HepG2 (cell line): ENCODE data around the gene SNX24. TPM values are rescaled to one million over a fixed set of nuclear protein-coding genes. Genes with fewer than 3 reads are reported as not detected.
A peak's percentile ranks its signal among the peaks of the same experiment; 100 is the strongest.

ENCODE experiments used
- ATM ChIP-seq: fragments of 450-650 bp; IDR thresholded peaks from 2 replicates; pipeline ENCODE4 v1.7.1; 2017; ENCODE audit warnings: mild to moderate bottlenecking, borderline replicate concordance
- ESRRA ChIP-seq: sonication (generic); formaldehyde crosslinking; IDR thresholded peaks from 2 replicates; pipeline ENCODE4 v1.5.1; 2020; ENCODE audit warnings: mild to moderate bottlenecking, low read depth, missing genetic modification reagents
- HIVEP1 ChIP-seq: sonication (generic); formaldehyde crosslinking; IDR thresholded peaks from 2 replicates; pipeline ENCODE4 v1.4.0; 2020; ENCODE audit warnings: mild to moderate bottlenecking, missing genetic modification reagents
- IRF9 ChIP-seq: sonication (generic); formaldehyde crosslinking; IDR thresholded peaks from 2 replicates; pipeline ENCODE4 v1.8.0; 2022; ENCODE audit warnings: missing genetic modification reagents, mild to moderate bottlenecking, borderline replicate concordance
- MEIS2 ChIP-seq: sonication (generic); formaldehyde crosslinking; IDR thresholded peaks from 2 replicates; pipeline ENCODE4 v1.9.0; 2021; ENCODE audit warnings: mild to moderate bottlenecking, missing genetic modification reagents
- MTA3 ChIP-seq: sonication (generic); formaldehyde crosslinking; IDR thresholded peaks from 2 replicates; pipeline ENCODE4 v1.4.0; 2020; ENCODE audit warnings: missing genetic modification reagents
- NR2C2 ChIP-seq: sonication (generic); formaldehyde crosslinking; IDR thresholded peaks from 2 replicates; pipeline ENCODE4 v1.4.0; 2020; ENCODE audit warnings: missing genetic modification reagents, mild to moderate bottlenecking, moderate library complexity, borderline replicate concordance
- NR2F2 ChIP-seq: IDR thresholded peaks from 2 replicates; pipeline ENCODE4 v1.6.1; 2012; ENCODE audit warnings: low read depth, inconsistent platforms, borderline replicate concordance
- SMAD1 ChIP-seq: sonication (generic); formaldehyde crosslinking; IDR thresholded peaks from 2 replicates; pipeline ENCODE4 v1.4.0; 2020; ENCODE audit warnings: missing genetic modification reagents, low read depth, mild to moderate bottlenecking, borderline replicate concordance
- ZNF180 ChIP-seq: sonication (generic); formaldehyde crosslinking; IDR thresholded peaks from 2 replicates; pipeline ENCODE4 v1.4.0; 2020; ENCODE audit warnings: low read depth, missing genetic modification reagents, borderline replicate concordance
- ZNF20 ChIP-seq: sonication (generic); formaldehyde crosslinking; IDR thresholded peaks from 2 replicates; pipeline ENCODE4 v1.4.0; 2020; ENCODE audit warnings: mild to moderate bottlenecking, moderate library complexity, missing genetic modification reagents
- ZNF224 ChIP-seq: sonication (generic); formaldehyde crosslinking; IDR thresholded peaks from 2 replicates; pipeline ENCODE4 v1.5.0; 2020; ENCODE audit warnings: mild to moderate bottlenecking, missing genetic modification reagents
- ZNF24 ChIP-seq: fragments of 450-650 bp; IDR thresholded peaks from 2 replicates; pipeline ENCODE4 v1.6.1; 2017; ENCODE audit warnings: antibody characterized with exemption, mild to moderate bottlenecking
- ZNF329 ChIP-seq: sonication (generic); formaldehyde crosslinking; IDR thresholded peaks from 2 replicates; pipeline ENCODE4 v1.9.0; 2021; ENCODE audit warnings: low read depth, mild to moderate bottlenecking, missing genetic modification reagents
- ZNF577 ChIP-seq: sonication (generic); formaldehyde crosslinking; IDR thresholded peaks from 2 replicates; pipeline ENCODE4 v1.4.0; 2020; ENCODE audit warnings: mild to moderate bottlenecking, low read depth, missing genetic modification reagents, borderline replicate concordance
- polyA plus RNA-seq, 8 experiments: library from polyadenylated mRNA; depleted of rRNA in 3 of 8; stranded (reverse) in 7 of 8; unstranded in 1 of 8; fragments of >200 nt; fragmentation: Illumina TruSeq in 4 of 8; extraction: Trizol in 4 of 8; gene quantifications; 2 replicates each; pipeline versions ENCODE4 v1.2.1 to v1.2.3, GENCODE V29; 2011 to 2016; ENCODE audit warnings: low read depth in 4 of 8, missing spikeins in 1 of 8, mixed read lengths in 1 of 8; ENCODE audit not compliant: insufficient read depth in 1 of 8
- total RNA-seq, 5 experiments: library from RNA; depleted of rRNA; stranded (reverse); fragments of >200 nt; fragmentation: Illumina TruSeq; extraction: Trizol; gene quantifications; 2 replicates each; pipeline ENCODE4 v1.2.3, GENCODE V29; 2016; ENCODE audit warnings: low read depth in 1 of 5
- TF ChIP-seq, protein P1 (sequence below): sonication (generic); formaldehyde crosslinking; IDR thresholded peaks from 2 replicates; pipeline ENCODE4 v1.5.0; 2020; ENCODE audit warnings: mild to moderate bottlenecking, missing genetic modification reagents, borderline replicate concordance
- TF ChIP-seq, protein P2 (sequence below): sonication (generic); formaldehyde crosslinking; IDR thresholded peaks from 2 replicates; pipeline ENCODE4 v1.4.0; 2020; ENCODE audit warnings: missing genetic modification reagents
- TF ChIP-seq, protein P3 (sequence below): sonication (generic); formaldehyde crosslinking; IDR thresholded peaks from 2 replicates; pipeline ENCODE4 v1.4.0; 2020; ENCODE audit warnings: mild to moderate bottlenecking, missing genetic modification reagents

The SNX24 gene
- total and polyA plus RNA-seq, 2 of the 13 experiments (the other 11 are each of a cell fraction or from before 2014, with no cell fraction given): 7.2 to 23.7 TPM

DNA sequence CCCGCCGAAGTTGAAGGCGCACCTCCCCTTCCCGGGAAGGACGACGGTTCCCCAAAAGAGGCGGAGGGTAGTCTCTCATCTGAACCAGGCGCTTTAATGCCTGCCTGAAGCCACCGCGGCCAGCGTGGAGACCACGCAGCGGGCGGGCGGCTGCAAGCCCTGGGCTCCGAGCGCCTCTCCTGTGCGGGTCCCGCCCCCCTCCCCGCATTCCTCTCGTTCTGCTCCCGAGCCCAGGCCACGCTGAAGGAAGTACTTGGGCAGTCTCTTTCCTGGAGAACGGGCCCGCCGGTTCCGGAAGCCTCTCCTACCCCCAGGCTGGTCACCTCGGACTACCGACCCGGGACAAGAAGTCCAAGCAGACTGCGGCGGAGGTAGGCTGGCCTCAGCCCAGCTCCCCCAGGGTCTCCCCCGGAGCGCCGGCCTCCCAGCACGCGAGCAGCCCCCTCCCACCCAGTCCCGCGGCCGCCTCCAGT, 190.5 kb downstream of the SNX24 start (continued):
- TF ChIP-seq, protein P1, sequence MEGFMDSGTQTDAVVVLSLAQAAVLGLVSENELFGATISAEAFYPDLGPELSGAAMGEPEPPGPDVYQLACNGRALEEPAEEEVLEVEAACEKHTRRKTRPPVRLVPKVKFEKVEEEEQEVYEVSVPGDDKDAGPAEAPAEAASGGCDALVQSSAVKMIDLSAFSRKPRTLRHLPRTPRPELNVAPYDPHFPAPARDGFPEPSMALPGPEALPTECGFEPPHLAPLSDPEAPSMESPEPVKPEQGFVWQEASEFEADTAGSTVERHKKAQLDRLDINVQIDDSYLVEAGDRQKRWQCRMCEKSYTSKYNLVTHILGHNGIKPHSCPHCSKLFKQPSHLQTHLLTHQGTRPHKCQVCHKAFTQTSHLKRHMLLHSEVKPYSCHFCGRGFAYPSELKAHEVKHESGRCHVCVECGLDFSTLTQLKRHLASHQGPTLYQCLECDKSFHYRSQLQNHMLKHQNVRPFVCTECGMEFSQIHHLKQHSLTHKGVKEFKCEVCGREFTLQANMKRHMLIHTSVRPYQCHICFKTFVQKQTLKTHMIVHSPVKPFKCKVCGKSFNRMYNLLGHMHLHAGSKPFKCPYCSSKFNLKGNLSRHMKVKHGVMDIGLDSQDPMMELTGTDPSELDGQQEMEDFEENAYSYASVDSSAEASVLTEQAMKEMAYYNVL: no peak
- TF ChIP-seq ATM (no peak), MTA3 (CRISPR knock-in tag) (no peak), ZNF20 (CRISPR knock-in tag) (no peak), HIVEP1 (CRISPR knock-in tag) (0 out of 2 replicates have a peak, but pooled peaks have one; percentile 25), ZNF180 (CRISPR knock-in tag) (no peak), IRF9 (CRISPR knock-in tag) (no peak), SMAD1 (CRISPR knock-in tag) (no peak), ZNF329 (no peak), ZNF24 (no peak), NR2C2 (CRISPR knock-in tag) (0 out of 2 replicates have a peak, but pooled peaks have one; percentile 21), ESRRA (CRISPR knock-in tag) (no peak), ZNF224 (CRISPR knock-in tag) (no peak), MEIS2 (CRISPR knock-in tag) (no peak), NR2F2 (no peak), ZNF577 (CRISPR knock-in tag) (no peak)
- TF ChIP-seq, protein P2, sequence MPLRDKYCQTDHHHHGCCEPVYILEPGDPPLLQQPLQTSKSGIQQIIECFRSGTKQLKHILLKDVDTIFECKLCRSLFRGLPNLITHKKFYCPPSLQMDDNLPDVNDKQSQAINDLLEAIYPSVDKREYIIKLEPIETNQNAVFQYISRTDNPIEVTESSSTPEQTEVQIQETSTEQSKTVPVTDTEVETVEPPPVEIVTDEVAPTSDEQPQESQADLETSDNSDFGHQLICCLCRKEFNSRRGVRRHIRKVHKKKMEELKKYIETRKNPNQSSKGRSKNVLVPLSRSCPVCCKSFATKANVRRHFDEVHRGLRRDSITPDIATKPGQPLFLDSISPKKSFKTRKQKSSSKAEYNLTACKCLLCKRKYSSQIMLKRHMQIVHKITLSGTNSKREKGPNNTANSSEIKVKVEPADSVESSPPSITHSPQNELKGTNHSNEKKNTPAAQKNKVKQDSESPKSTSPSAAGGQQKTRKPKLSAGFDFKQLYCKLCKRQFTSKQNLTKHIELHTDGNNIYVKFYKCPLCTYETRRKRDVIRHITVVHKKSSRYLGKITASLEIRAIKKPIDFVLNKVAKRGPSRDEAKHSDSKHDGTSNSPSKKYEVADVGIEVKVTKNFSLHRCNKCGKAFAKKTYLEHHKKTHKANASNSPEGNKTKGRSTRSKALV (CRISPR knock-in tag): no peak
- TF ChIP-seq, protein P3, sequence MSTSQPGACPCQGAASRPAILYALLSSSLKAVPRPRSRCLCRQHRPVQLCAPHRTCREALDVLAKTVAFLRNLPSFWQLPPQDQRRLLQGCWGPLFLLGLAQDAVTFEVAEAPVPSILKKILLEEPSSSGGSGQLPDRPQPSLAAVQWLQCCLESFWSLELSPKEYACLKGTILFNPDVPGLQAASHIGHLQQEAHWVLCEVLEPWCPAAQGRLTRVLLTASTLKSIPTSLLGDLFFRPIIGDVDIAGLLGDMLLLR (CRISPR knock-in tag): peak; percentile 44; the same call in 1 of the 2 replicates
